Natural killer cell (primary cell): ENCODE data around the gene INO80. TPM values are rescaled to one million over a fixed set of nuclear protein-coding genes. Genes with fewer than 3 reads are reported as not detected.

ENCODE experiments used
- ATAC-seq, 3 donors: fragments of 150-1000 bp in 2 of 3; fragments of 200-7000 bp in 1 of 3; cut with Tn5 transposase; 1 replicate in 1 of 3; 2 replicates in 2 of 3; pipeline ENCODE4 v1.10.0; 2021; ENCODE audit warnings: mild to moderate bottlenecking in 2 of 3, moderate library complexity in 2 of 3
- DNase-seq, 2 donors: peaks; one replicate each; pipeline versions ENCODE4 v3.0.0 to v3.0.0-alpha.2; 2013 to 2021; ENCODE audit warnings: mixed read lengths in 1 of 2
- H3K27ac ChIP-seq: one replicate; pipeline ENCODE4 v1.5.1; 2013; ENCODE audit warnings: mild to moderate bottlenecking, low read length
- H3K27me3 ChIP-seq: one replicate; pipeline ENCODE4 v1.6.1; 2013; ENCODE audit warnings: low read length; ENCODE audit not compliant: control insufficient read depth, insufficient read depth
- H3K36me3 ChIP-seq: one replicate; pipeline ENCODE4 v1.6.1; 2013; ENCODE audit warnings: low read length; ENCODE audit not compliant: control insufficient read depth, insufficient read depth
- H3K4me1 ChIP-seq: one replicate; pipeline ENCODE4 v1.6.1; 2013; ENCODE audit warnings: low read length; ENCODE audit not compliant: control insufficient read depth, insufficient read depth
- H3K4me3 ChIP-seq: one replicate; pipeline ENCODE4 v1.5.1; 2013; ENCODE audit warnings: low read length
- H3K9me3 ChIP-seq: one replicate; pipeline ENCODE4 v1.6.1; 2013; ENCODE audit warnings: low read length; ENCODE audit not compliant: control insufficient read depth, insufficient read depth
- H3K27ac Mint-ChIP-seq, 2 donors: one replicate each; pipeline ENCODE4 v1.8.0; 2022; ENCODE audit warnings: mild to moderate bottlenecking in 2 of 2, mixed read lengths in 2 of 2, moderate library complexity in 1 of 2
- H3K27me3 Mint-ChIP-seq, 2 donors: one replicate each; pipeline ENCODE4 v1.8.0; 2022; ENCODE audit warnings: low read depth in 2 of 2, mixed read lengths in 2 of 2
- H3K36me3 Mint-ChIP-seq: one replicate; pipeline ENCODE4 v1.8.0; 2022; ENCODE audit warnings: mixed read lengths
- H3K4me1 Mint-ChIP-seq, 2 donors: one replicate each; pipeline ENCODE4 v1.8.0; 2022; ENCODE audit warnings: mixed read lengths in 2 of 2
- H3K4me3 Mint-ChIP-seq: one replicate; pipeline ENCODE4 v1.8.0; 2022; ENCODE audit warnings: mild to moderate bottlenecking, moderate library complexity, mixed read lengths
- H3K9me3 Mint-ChIP-seq, 2 donors: one replicate each; pipeline ENCODE4 v1.8.0; 2022; ENCODE audit warnings: mixed read lengths in 2 of 2
- CTCF ChIP-seq: fragments of 200-600 bp; IDR thresholded peaks from one replicate; pipeline ENCODE4 v1.8.0; 2022; ENCODE audit warnings: antibody characterized with exemption
- WGBS: methylation state at CpG from one replicate; pipeline ENCODE4 v1.1.7; 2013; ENCODE audit warnings: missing lambda C conversion rate; ENCODE audit not compliant: insufficient coverage; 5-methylcytosine and 5-hydroxymethylcytosine counted together
- intact Hi-C: fragments of 100-400 bp; cut with micrococcal nuclease; formaldehyde crosslinking; loops from one replicate; pipeline ENCODE4 v1.14.2; 2022
- total RNA-seq, 4 donors: library from RNA; stranded (reverse); fragments of 120-200 nt in 1 of 4; gene quantifications; one replicate each; pipeline versions ENCODE4 v1.2.3 to v1.2.4, GENCODE V29; 2013 to 2022

The INO80 gene
- total RNA-seq, 3 donors from 2014 or later (not counting 1 experiment from before 2014, with no cell fraction given), result 36.4 to 45.7 (median 43.9) TPM

- intact Hi-C loops, result no loop called here
- H3K27me3 Mint-ChIP-seq, result peaks cover 0 to 4% of the 10 kb centered on the region in 2 donors
- Histone ChIP-seq H3K27ac (no peak overlapping the region), H3K9me3 (no peaks in the 10 kb centered on the region), H3K4me1 (peaks cover 26% of the 10 kb centered on the region), H3K27me3 (no peaks in the 10 kb centered on the region), H3K4me3 (no peak overlapping the region), H3K36me3 (no peaks in the 10 kb centered on the region)
- DNase-seq (peak in 1 of 2 donors; percentile 55), ATAC-seq (no peak)
- no peaks in the 10 kb centered on the region for H3K9me3 Mint-ChIP-seq
- no peaks in the 10 kb centered on the region for H3K36me3 Mint-ChIP-seq
- TF ChIP-seq CTCF, result no peak
- no peak overlapping the region for H3K4me3 Mint-ChIP-seq
- no peak overlapping the region for H3K27ac Mint-ChIP-seq
- WGBS, result 76% methylated on average over 5 of the region's 6 CpGs
- H3K4me1 Mint-ChIP-seq, result peaks cover 12 to 25% of the 10 kb centered on the region in 2 donors
Measured at GRCh38 chr15:40938536-40938870, 177.6 kb downstream of the INO80 start.

GRCh38 chr15:40937762-40938535, 178.1 kb downstream of the INO80 start:
- no peak for ATAC-seq

GRCh38 chr15:40936709-40937666, 179.1 kb downstream of the INO80 start:
- H3K27ac Mint-ChIP-seq, result no peak overlapping the region
- no peak for ATAC-seq
- intact Hi-C loops, result no loop called here
- WGBS, result 86% methylated on average over 15 of the region's 15 CpGs
- peaks cover 2 to 9% of the 10 kb centered on the region in 2 donors for H3K27me3 Mint-ChIP-seq
- H3K9me3 Mint-ChIP-seq, result no peaks in the 10 kb centered on the region
- no peak overlapping the region for H3K27ac ChIP-seq
- no peak overlapping the region for H3K4me3 ChIP-seq
- peaks cover 2% of the 10 kb centered on the region for H3K27me3 ChIP-seq
- no peak for TF ChIP-seq CTCF
- H3K36me3 Mint-ChIP-seq, result no peaks in the 10 kb centered on the region
- H3K4me1 Mint-ChIP-seq, result peaks cover 5 to 19% of the 10 kb centered on the region in 2 donors
- DNase-seq, result peak in 1 of 2 donors; percentile 25
- peaks cover 17% of the 10 kb centered on the region for H3K4me1 ChIP-seq
- no peak overlapping the region for H3K4me3 Mint-ChIP-seq
- H3K9me3 ChIP-seq, result no peaks in the 10 kb centered on the region
- no peaks in the 10 kb centered on the region for H3K36me3 ChIP-seq

More at GRCh38 chr15:40937762-40938535, 178.1 kb downstream of the INO80 start:
- Histone ChIP-seq H3K4me1 (peaks cover 21% of the 10 kb centered on the region), H3K36me3 (no peaks in the 10 kb centered on the region), H3K9me3 (no peaks in the 10 kb centered on the region), H3K27me3 (no peaks in the 10 kb centered on the region), H3K4me3 (no peak overlapping the region), H3K27ac (no peak overlapping the region)
- Mint-ChIP-seq H3K4me1 (peaks cover 9 to 22% of the 10 kb centered on the region in 2 donors), H3K9me3 (no peaks in the 10 kb centered on the region), H3K36me3 (no peaks in the 10 kb centered on the region), H3K27me3 (peaks cover 0 to 8% of the 10 kb centered on the region in 2 donors), H3K27ac (peak overlapping the region in 1 of 2 donors; percentile 30), H3K4me3 (no peak overlapping the region)
- no peak for TF ChIP-seq CTCF
- intact Hi-C loops, result no loop called here
- WGBS, result 87% methylated on average over 19 of the region's 19 CpGs
- peak in 1 of 2 donors; percentile 59 for DNase-seq
